Astrocyte (in vitro differentiated cells and primary cell): ENCODE measurements around the gene WDPCP. TPM values are rescaled to one million over a fixed set of nuclear protein-coding genes. Genes with fewer than 3 reads are reported as not detected.
"Not testable (repeated sequence)": the region's sequence is repeated elsewhere in the genome, so short reads cannot be mapped to it uniquely, and the experiment has no call there.

Source experiments
- DNase-seq: peaks from one replicate; pipeline ENCODE4 v3.0.0-alpha.2; 2010; ENCODE audit warnings: low read depth
- FAIRE-seq: peaks from 2 replicates; lab custom pipeline; 2011; peaks lifted over from hg19 to GRCh38; lab: Jason Lieb, UNC
- H2AFZ ChIP-seq: 2 replicates; pipeline ENCODE4 v1.6.0; 2012; ENCODE audit warnings: low read depth, low read length, inconsistent platforms
- H3K27ac ChIP-seq: 2 replicates; pipeline ENCODE4 v1.5.1; 2011; ENCODE audit warnings: low read depth, low read length, inconsistent platforms
- H3K27me3 ChIP-seq: 2 replicates; pipeline ENCODE4 v1.6.0; 2011; ENCODE audit warnings: low read length, inconsistent platforms; ENCODE audit not compliant: insufficient read depth
- H3K36me3 ChIP-seq: 2 replicates; pipeline ENCODE4 v1.5.1; 2011; ENCODE audit warnings: low read length, inconsistent platforms; ENCODE audit not compliant: insufficient read depth
- H3K4me1 ChIP-seq: 2 replicates; pipeline ENCODE4 v1.5.1; 2011; ENCODE audit warnings: low read length, inconsistent platforms; ENCODE audit not compliant: insufficient read depth
- H3K4me2 ChIP-seq: 2 replicates; pipeline ENCODE4 v1.6.0; 2012; ENCODE audit warnings: low read length, inconsistent platforms
- H3K4me3 ChIP-seq: 2 replicates; pipeline ENCODE4 v1.5.1; 2011; ENCODE audit warnings: low read depth, mild to moderate bottlenecking, low read length, inconsistent platforms; ENCODE audit not compliant: insufficient read depth
- H3K79me2 ChIP-seq: 2 replicates; pipeline ENCODE4 v1.6.0; 2012; ENCODE audit warnings: mild to moderate bottlenecking, low read length, inconsistent platforms; ENCODE audit not compliant: insufficient read depth
- H3K9ac ChIP-seq: 2 replicates; pipeline ENCODE4 v1.6.0; 2012; ENCODE audit warnings: mild to moderate bottlenecking, low read length, inconsistent platforms
- H3K9me3 ChIP-seq: 2 replicates; pipeline ENCODE4 v1.5.1; 2012; ENCODE audit warnings: low read depth, mild to moderate bottlenecking, low read length, inconsistent platforms; ENCODE audit not compliant: insufficient read depth
- H4K20me1 ChIP-seq: 2 replicates; pipeline ENCODE4 v1.6.0; 2012; ENCODE audit warnings: low read length, inconsistent platforms; ENCODE audit not compliant: insufficient read depth
- H3K27ac Mint-ChIP-seq: one replicate; pipeline ENCODE4 v1.8.0; 2021; ENCODE audit warnings: mild to moderate bottlenecking, mixed read lengths; ENCODE audit not compliant: unreplicated experiment
- H3K27me3 Mint-ChIP-seq: one replicate; pipeline ENCODE4 v1.8.0; 2021; ENCODE audit warnings: low read depth, mixed read lengths; ENCODE audit not compliant: unreplicated experiment
- H3K36me3 Mint-ChIP-seq: one replicate; pipeline ENCODE4 v1.8.0; 2021; ENCODE audit warnings: low read depth, mixed read lengths; ENCODE audit not compliant: unreplicated experiment
- H3K4me1 Mint-ChIP-seq: one replicate; pipeline ENCODE4 v1.8.0; 2021; ENCODE audit warnings: low read depth, mixed read lengths; ENCODE audit not compliant: unreplicated experiment
- H3K4me3 Mint-ChIP-seq: one replicate; pipeline ENCODE4 v1.8.0; 2021; ENCODE audit warnings: mild to moderate bottlenecking, moderate library complexity, mixed read lengths; ENCODE audit not compliant: unreplicated experiment
- H3K9me3 Mint-ChIP-seq: one replicate; pipeline ENCODE4 v1.8.0; 2021; ENCODE audit warnings: mild to moderate bottlenecking, mixed read lengths; ENCODE audit not compliant: unreplicated experiment
- CTCF ChIP-seq: IDR thresholded peaks from 2 replicates; pipeline ENCODE4 v1.5.1; 2011; ENCODE audit warnings: low read depth, mild to moderate bottlenecking, inconsistent platforms, low read length, moderate library complexity; ENCODE audit not compliant: insufficient read depth
- EZH2 ChIP-seq: IDR thresholded peaks from 2 replicates; pipeline ENCODE4 v1.6.1; 2012; ENCODE audit warnings: mild to moderate bottlenecking, low read length, inconsistent platforms; ENCODE audit not compliant: insufficient read depth
- total RNA-seq: library from RNA; stranded (reverse); gene quantifications from 2 replicates; pipeline ENCODE4 v1.2.1, GENCODE V29; 2021

The WDPCP gene
- total RNA-seq, 1 donor from 2014 or later: 15.1 TPM

- no peak for FAIRE-seq
- TF ChIP-seq CTCF (no peak), EZH2 (no peak)
Observed at GRCh38 chr2:63372549-63372948, 215.7 kb downstream of the WDPCP start.

GRCh38 chr2:63369146-63369545 lies 219.1 kb downstream of the WDPCP start:
- H2AFZ ChIP-seq: no peak overlapping the region
- Mint-ChIP-seq H3K27me3 (no peaks in the 10 kb centered on the region), H3K36me3 (no peaks in the 10 kb centered on the region), H3K4me3 (no peak overlapping the region), H3K9me3 (peaks cover 2% of the 10 kb centered on the region), H3K27ac (no peak overlapping the region), H3K4me1 (no peaks in the 10 kb centered on the region)
- TF ChIP-seq CTCF (no peak), EZH2 (no peak)
- no peak overlapping the region for H3K9ac ChIP-seq
- no peak for FAIRE-seq
- no peaks in the 10 kb centered on the region for H4K20me1 ChIP-seq
- H3K27me3 ChIP-seq: no peaks in the 10 kb centered on the region
- no peaks in the 10 kb centered on the region for H3K4me1 ChIP-seq
- DNase-seq: no peak
- H3K4me3 ChIP-seq: no peak overlapping the region
- no peaks in the 10 kb centered on the region for H3K79me2 ChIP-seq
- no peaks in the 10 kb centered on the region for H3K36me3 ChIP-seq
- H3K4me2 ChIP-seq: no peak overlapping the region
- no peaks in the 10 kb centered on the region for H3K9me3 ChIP-seq
- no peak overlapping the region for H3K27ac ChIP-seq

More at GRCh38 chr2:63372549-63372948, 215.7 kb downstream of the WDPCP start:
- no peak overlapping the region for H2AFZ ChIP-seq
- no peaks in the 10 kb centered on the region for H4K20me1 ChIP-seq
- Mint-ChIP-seq H3K36me3 (peaks cover 2% of the 10 kb centered on the region), H3K27me3 (no peaks in the 10 kb centered on the region), H3K4me1 (no peaks in the 10 kb centered on the region), H3K4me3 (no peak overlapping the region), H3K9me3 (peaks cover 2% of the 10 kb centered on the region), H3K27ac (no peak overlapping the region)
- H3K9me3 ChIP-seq: no peaks in the 10 kb centered on the region
- H3K79me2 ChIP-seq: no peaks in the 10 kb centered on the region
- no peaks in the 10 kb centered on the region for H3K4me1 ChIP-seq
- no peak for DNase-seq
- H3K36me3 ChIP-seq: no peaks in the 10 kb centered on the region
- no peak overlapping the region for H3K4me2 ChIP-seq
- no peak overlapping the region for H3K4me3 ChIP-seq
- H3K9ac ChIP-seq: no peak overlapping the region
- no peak overlapping the region for H3K27ac ChIP-seq
- H3K27me3 ChIP-seq: no peaks in the 10 kb centered on the region

- no peaks in the 10 kb centered on the region for H4K20me1 ChIP-seq
- H3K4me1 ChIP-seq: no peaks in the 10 kb centered on the region
- no peak overlapping the region for H2AFZ ChIP-seq
- H3K36me3 ChIP-seq: no peaks in the 10 kb centered on the region
- Mint-ChIP-seq H3K4me1 (no peaks in the 10 kb centered on the region), H3K36me3 (no peaks in the 10 kb centered on the region), H3K27me3 (no peaks in the 10 kb centered on the region), H3K27ac (no peak overlapping the region), H3K9me3 (no peaks in the 10 kb centered on the region), H3K4me3 (no peak overlapping the region)
- no peaks in the 10 kb centered on the region for H3K9me3 ChIP-seq
- no peak overlapping the region for H3K4me2 ChIP-seq
- no peak overlapping the region for H3K9ac ChIP-seq
- H3K4me3 ChIP-seq: no peak overlapping the region
- TF ChIP-seq CTCF: no peak
- TF ChIP-seq EZH2: no peak
- no peak overlapping the region for H3K27ac ChIP-seq
- FAIRE-seq (no peak), DNase-seq (no peak)
- H3K27me3 ChIP-seq: no peaks in the 10 kb centered on the region
- no peaks in the 10 kb centered on the region for H3K79me2 ChIP-seq
Observed at GRCh38 chr2:63364866-63365265, 223.4 kb downstream of the WDPCP start.

- not testable (repeated sequence) for DNase-seq, H4K20me1 ChIP-seq, FAIRE-seq, H3K27me3 ChIP-seq, H3K27ac Mint-ChIP-seq, H3K27ac ChIP-seq, H3K79me2 ChIP-seq, H3K27me3 Mint-ChIP-seq, H3K36me3 ChIP-seq, H2AFZ ChIP-seq, H3K36me3 Mint-ChIP-seq, H3K9me3 ChIP-seq, H3K9ac ChIP-seq, H3K4me3 Mint-ChIP-seq, H3K9me3 Mint-ChIP-seq, H3K4me3 ChIP-seq, H3K4me1 ChIP-seq, H3K4me1 Mint-ChIP-seq, H3K4me2 ChIP-seq
Observed at GRCh38 chr2:63357722-63358121, 230.6 kb downstream of the WDPCP start.
